NCI-H146 treated with DMSO at 0.1 percent for 48 hours (cell line): Measurements from ENCODE around the gene CNTFR.

Source experiments
- DNase-seq: peaks from one replicate; lab custom pipeline; 2025; ENCODE audit not compliant: unreplicated experiment; lab: John Stamatoyannopoulos, UW

Gene CNTFR

GRCh38 chr9:34620061-34620994 is 30.8 kb upstream of the CNTFR start, which contains the start of gene DCTN3:
Gene DCTN3 (minus strand): TSS chr9:34620495. CDS start chr9:34620464, 31 bp downstream.
- peak; percentile 97 for DNase-seq

DNA sequence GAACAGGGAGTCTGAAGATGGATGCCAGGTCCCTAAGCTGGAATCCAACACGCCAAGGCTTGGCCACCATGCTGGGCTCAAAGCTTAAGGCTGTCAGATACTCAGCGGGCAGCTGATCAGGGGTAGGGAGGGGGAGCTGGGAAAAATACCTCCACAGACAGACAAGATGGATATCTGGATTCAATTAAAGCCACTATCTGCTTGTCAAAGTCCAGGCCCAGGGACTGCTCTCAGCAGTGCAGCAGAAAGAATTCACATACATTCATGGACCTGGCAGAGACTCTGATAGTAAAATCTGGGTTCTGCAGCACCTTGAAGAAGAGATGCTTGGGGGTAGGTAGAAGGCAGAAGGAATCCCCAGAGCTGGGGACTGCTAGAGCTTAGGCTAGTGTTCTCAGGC is 25.6 kb upstream of the CNTFR start:
- no peak for DNase-seq

GRCh38 chr9:34612788-34613390 is 23.4 kb upstream of the CNTFR start:
- peak; percentile 70 for DNase-seq

- peak; percentile 42 for DNase-seq
Measured at GRCh38 chr9:34611811-34612787, 22.6 kb upstream of the CNTFR start, which contains the start of gene RPP25L. Gene RPP25L (minus strand): TSS chr9:34612097. CDS start chr9:34611296, 801 bp downstream.

GRCh38 chr9:34611251-34611810 is 21.8 kb upstream of the CNTFR start:
- DNase-seq = no peak

- no peak for DNase-seq
Measured at GRCh38 chr9:34610434-34611206, 21.1 kb upstream of the CNTFR start.

DNA sequence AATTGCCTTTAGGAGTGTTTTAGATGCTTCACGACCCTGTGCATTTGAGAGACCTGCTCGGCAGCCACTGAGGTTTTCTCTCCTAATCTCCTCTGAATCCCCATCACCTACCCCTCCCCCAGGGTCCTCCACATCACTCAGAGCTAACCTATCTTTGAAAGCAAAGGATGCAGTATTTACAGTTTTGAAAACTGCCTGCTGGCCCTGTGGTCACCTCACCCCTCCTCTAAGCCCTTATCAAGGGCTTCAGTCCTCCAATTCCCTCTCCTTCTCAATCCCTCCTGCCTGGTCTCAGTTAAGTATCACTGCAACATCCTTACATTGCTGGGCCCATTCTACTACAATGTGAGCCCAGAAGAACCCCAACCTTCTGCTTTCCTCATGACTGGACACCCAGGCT is 17.8 kb upstream of the CNTFR start:
- DNase-seq = no peak

- DNase-seq = peak; percentile 25
Measured at GRCh38 chr9:34606905-34607304, 17.4 kb upstream of the CNTFR start.

DNA sequence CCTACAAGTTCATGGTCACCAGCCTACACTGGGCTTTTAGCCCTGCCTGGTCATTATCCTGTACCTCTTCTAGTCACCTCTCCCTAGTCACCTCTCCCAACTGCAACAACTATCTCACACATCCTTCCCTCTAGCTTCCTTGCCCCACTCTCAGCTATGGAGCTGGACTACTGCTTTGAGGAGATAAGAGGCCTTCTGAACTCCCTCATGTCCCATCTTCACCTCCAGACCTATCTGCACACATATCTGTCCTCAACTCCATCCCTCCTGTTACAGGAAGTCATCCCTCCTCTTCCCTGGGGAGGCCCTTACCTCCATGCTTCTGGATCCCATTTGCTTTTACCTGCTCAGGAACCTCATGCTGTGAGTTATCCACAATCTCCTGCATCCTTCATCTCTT is 16.7 kb upstream of the CNTFR start:
- DNase-seq = no peak

DNA sequence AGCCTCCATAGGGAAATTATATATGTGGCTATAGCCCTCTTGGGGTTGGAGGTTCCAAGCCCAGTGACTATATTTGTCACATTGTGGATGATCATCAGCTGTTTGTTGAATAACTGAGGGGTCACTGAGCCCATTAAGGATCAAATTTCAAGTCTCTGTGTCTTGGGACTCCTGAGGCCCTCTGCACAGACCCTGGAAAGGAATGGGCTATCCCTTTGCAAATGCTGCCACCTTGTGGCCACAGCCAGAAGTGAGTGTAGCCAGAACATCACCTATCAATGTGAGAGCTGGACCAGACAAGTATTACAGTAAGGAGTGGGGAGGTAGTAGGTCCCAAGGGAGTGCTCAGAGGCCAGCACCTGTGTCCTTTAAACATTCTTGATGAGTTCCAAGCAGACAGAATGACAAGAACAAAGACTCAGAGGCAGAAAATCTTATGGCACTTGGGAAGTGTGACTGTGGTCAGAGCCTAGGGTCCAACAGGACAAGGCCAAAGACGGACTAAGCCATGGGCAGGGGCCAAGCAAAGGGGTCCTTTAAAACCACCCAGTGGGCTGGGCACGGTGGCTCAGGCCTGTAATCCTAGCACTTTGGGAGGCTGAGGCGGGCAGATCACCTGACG is 14.2 kb upstream of the CNTFR start:
- peak; percentile 56 for DNase-seq

GRCh38 chr9:34601937-34602573 is 12.5 kb upstream of the CNTFR start:
- DNase-seq = no peak

GRCh38 chr9:34600908-34601307 is 11.4 kb upstream of the CNTFR start:
- no peak for DNase-seq

DNA sequence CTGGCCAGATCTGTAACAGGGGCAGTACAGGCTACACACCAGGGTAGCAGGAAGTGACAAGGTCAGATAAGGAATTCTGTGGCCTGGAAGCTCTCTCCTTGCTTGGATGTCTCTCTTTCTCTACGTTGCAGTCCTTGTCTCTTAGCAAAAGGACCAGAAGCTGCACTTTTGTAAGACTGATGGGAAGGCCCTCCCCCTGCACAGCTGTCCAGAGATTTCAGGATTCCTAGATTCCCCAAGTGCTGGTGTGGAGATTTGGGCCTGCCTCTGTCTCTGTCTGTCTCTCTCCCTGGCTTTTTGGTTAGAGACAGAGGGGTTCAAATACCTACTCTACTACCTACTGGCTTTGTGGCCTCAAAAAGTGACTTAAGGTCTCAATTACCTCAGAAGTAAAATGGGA is 10.0 kb upstream of the CNTFR start:
- DNase-seq = no peak

GRCh38 chr9:34594177-34594576 is 4.7 kb upstream of the CNTFR start:
- DNase-seq = no peak

GRCh38 chr9:34592895-34593601 is 3.5 kb upstream of the CNTFR start:
- DNase-seq = peak; percentile 17

DNA sequence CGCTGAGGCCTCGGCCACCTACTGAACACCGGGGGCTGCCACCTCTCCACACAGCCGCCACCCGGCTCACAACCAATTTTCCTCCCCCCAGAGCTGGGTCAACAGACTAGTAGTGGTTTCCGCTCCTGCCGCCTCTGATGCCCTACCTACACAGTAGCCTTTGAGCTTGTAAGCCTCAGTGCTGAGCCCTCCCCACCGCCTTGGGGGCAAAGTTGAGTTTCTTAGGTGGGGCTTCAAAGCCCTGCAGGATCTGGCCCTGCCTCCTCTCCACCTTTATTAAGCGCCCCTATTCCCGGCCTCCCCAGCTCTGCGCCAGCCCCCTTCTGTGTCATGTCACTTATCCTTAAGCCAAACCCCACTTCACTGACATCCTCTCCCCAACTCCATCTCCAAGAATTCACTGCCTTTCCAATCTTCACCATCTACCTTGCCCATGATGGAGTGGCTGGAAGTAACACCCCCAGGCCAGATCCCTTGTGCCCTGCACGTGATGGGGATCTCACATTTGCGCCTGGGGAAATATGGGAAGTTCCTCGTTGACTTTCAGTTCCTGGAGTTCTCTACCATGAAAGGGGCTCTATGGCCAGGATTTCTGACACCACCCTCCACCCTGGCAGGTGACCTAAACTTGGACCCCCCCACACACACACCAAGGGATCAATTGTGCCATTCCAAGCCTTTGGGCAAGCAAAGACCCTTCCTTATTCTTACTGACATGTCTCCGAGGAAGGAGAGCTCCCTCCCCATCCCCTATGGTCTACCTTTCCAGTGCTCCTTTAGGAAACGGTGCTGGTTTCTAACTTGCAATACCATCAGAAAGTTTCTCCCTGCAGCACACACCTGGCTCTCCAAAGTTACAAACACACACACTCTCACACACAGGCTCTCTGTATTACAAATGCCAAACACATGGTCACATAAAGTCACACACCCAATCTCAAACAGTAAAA is 2.7 kb upstream of the CNTFR start:
- DNase-seq = no peak

- peak; percentile 44 for DNase-seq
Measured at GRCh38 chr9:34591248-34591916, 1.9 kb upstream of the CNTFR start.
